ENCODE measurements around the gene ODR4.
"Not testable (repeated sequence)": the region's sequence is repeated elsewhere in the genome, so short reads cannot be mapped to it uniquely, and the experiment has no call there.

The ODR4 gene

GRCh38 chr1:186424539-186424938 is 48.9 kb downstream of the ODR4 start:
- no peak for DNase-seq

GRCh38 chr1:186426118-186426517 is 50.5 kb downstream of the ODR4 start:
- no peak for DNase-seq

- no peak for DNase-seq
Measured at GRCh38 chr1:186429017-186429416, 53.4 kb downstream of the ODR4 start.

GRCh38 chr1:186435336-186435735 is 59.7 kb downstream of the ODR4 start:
- no peak for DNase-seq

GRCh38 chr1:186438567-186438966 is 62.9 kb downstream of the ODR4 start:
- DNase-seq, result no peak

- no peak for DNase-seq
Measured at GRCh38 chr1:186440584-186440983, 64.9 kb downstream of the ODR4 start.

- DNase-seq, result no peak
Measured at GRCh38 chr1:186442651-186443375, 67.2 kb downstream of the ODR4 start.

GRCh38 chr1:186443638-186444037 is 68.0 kb downstream of the ODR4 start:
- DNase-seq, result no peak

GRCh38 chr1:186446152-186446551 is 70.5 kb downstream of the ODR4 start:
- no peak for DNase-seq

- DNase-seq, result no peak
Measured at GRCh38 chr1:186454981-186455380, 79.3 kb downstream of the ODR4 start.

- DNase-seq, result no peak
Measured at GRCh38 chr1:186456729-186457255, 81.2 kb downstream of the ODR4 start.

GRCh38 chr1:186459161-186459560 is 83.5 kb downstream of the ODR4 start:
- not testable (repeated sequence) for DNase-seq

- DNase-seq, result no peak
Measured at GRCh38 chr1:186461014-186461413, 85.4 kb downstream of the ODR4 start, which contains the start of gene PDC. TSS of gene PDC (minus strand) at chr1:186461114. CDS start at chr1:186449459, 11,655 bp downstream.

- DNase-seq, result no peak
Measured at GRCh38 chr1:186463511-186463910, 87.9 kb downstream of the ODR4 start.

GRCh38 chr1:186463926-186464325 is 88.3 kb downstream of the ODR4 start:
- no peak for DNase-seq

GRCh38 chr1:186465491-186465890 is 89.9 kb downstream of the ODR4 start:
- DNase-seq, result not testable (repeated sequence)

GRCh38 chr1:186465946-186466345 is 90.3 kb downstream of the ODR4 start:
- DNase-seq, result no peak
